Heart left ventricle (tissue), 13 donors: ENCODE data around the gene CHD9.

Experiments
- CTCF ChIP-seq, 12 donors: fragments of 200-600 bp; sonication (generic) in 4 of 12; IDR thresholded peaks; one replicate each; pipeline versions ENCODE4 v1.5.0 to v1.8.0; 2018 to 2022; ENCODE audit warnings: antibody characterized with exemption in 12 of 12, mild to moderate bottlenecking in 5 of 12
- POLR2A ChIP-seq, 2 donors: fragments of 450-650 bp; IDR thresholded peaks; one replicate each; pipeline ENCODE4 v1.6.1; 2017; ENCODE audit warnings: antibody characterized with exemption in 2 of 2, mild to moderate bottlenecking in 2 of 2, moderate library complexity in 2 of 2
- donor health status: ischemic (EF 13 %, LVEDD 7.1; RV severe dilation, severe dysfunction).
- donor health status: DM: no; HTN: yes; CAD: no.
- donor health status: DM: no; HTN: no; CAD: no.
- donor health status: ischemic (EF 25% LVEDD 6.9; RV normal size, moderate dysfunction).
- donor health status: ischemic (EF 25% LVEDD 5.7; RV mildly dilated, moderate dysfunction).
- donor health status: ischemic (EF 35%, LVEDD 5.7; RV mildly dilated, moderate dysfunction).
- donor health status: nonischemic (EF 11% LVEDD 7.7; RV severe dilation, severe dysfunction).
- donor health status: DM: yes; HTN: yes; CAD: no.
- donor health status: PGD.
- donor health status: ischemic (EF 29% LVEDD 5.4; RV normal size, mild dysfunction).
- donor health status: nonischemic (EF 23%, LVEDD 6.1; RV moderate dilation, normal function).

GRCh38 chr16:53159781-53160436 lies 105.1 kb downstream of the CHD9 start:
- peak; percentile 55 to 85 (median 70) for TF ChIP-seq CTCF (IDR thresholded peaks at IDR 0.05)
- no peak for TF ChIP-seq POLR2A (IDR thresholded peaks at IDR 0.05)
